ENCODE data around the gene PTPN7. TPM values are rescaled to one million over a fixed set of nuclear protein-coding genes. Genes with fewer than 3 reads are reported as not detected.
"Not testable (repeated sequence)": the region's sequence is repeated elsewhere in the genome, so short reads cannot be mapped to it uniquely, and the experiment has no call there.

Gene PTPN7
- total RNA-seq, 1 experiment from 2014 or later, result 0.33 TPM

DNA sequence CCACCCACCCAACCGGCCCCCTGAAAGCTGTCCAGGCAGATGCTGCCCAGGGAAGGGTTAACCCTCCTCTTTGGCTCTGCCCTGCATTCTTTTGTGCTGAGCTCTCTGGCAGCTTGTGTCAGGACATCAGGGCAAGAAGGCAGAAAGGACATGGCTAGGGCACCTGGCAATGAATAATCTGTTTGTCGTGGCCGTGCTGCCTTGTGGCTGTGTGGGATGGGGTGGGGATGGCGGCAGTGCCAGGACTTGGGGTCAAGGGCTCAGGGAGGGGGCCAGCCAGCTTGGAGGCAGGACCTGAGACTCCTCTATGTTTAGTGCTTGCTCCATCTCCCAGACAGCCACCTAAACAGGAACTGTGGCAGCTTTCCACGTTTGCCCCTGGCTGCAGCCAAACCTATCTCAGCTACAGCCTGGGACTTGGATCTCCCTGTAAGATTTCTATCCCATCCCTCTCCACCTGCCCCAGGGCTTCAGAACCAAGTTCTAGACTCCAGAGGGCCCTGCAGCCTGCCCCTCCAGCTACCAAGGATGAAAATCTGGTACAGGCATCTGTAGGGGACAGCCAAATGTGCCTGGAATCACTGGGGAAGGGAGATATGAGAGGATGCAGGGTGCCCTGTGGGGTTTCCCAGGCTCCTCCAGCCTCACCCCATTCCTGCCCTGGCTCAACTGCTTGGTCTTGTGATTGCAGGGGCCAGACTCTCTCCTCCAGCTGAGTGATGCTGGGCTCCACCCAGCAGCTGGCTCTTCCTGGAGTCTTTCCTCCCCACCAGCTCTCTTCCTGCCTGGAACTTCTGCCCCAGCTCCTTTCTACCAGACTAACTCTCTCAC lies 47.3 kb downstream of the PTPN7 start:
- Histone ChIP-seq H3K27me3 (ENCODE audit: control insufficient read depth, insufficient read depth, low read length) (no peaks in the 10 kb centered on the region), H3K4me3 (ENCODE audit: low read depth in 2 of 2, low read length in 2 of 2) (no peak overlapping the region), H3K9me3 (ENCODE audit: control insufficient read depth, insufficient read depth, low read depth, low read length) (no peaks in the 10 kb centered on the region), H3K27ac (ENCODE audit: low read length) (peak overlapping the region; percentile 69), H3K4me1 (ENCODE audit: control insufficient read depth, insufficient read depth, low read length) (peaks cover 41% of the 10 kb centered on the region), H3K36me3 (ENCODE audit: control insufficient read depth, insufficient read depth, low read length) (no peaks in the 10 kb centered on the region)
- CTCF ChIA-PET, result interaction anchor here (0.6 to 1.2 kb wide), 6 partner anchors 46 to 113 kb away, joined by 3 to 5 read pairs (median 4); no protein-coding TSS in a partner anchor
- in situ Hi-C loops (cut with HindIII; ENCODE audit: low pct_unique_long_range_greater_than_20kb, low sequenced_read_pairs), result no loop called here
- POLR2A ChIA-PET, result interaction anchor here (0.6 to 1.2 kb wide), 4 partner anchors 53 to 103 kb away, joined by 3 to 5 read pairs (median 4); partner anchors contain the start of gene ELF3
- TF ChIP-seq SIN3A (IDR thresholded peaks at IDR 0.05; ENCODE audit: borderline replicate concordance, insufficient read depth, low read depth, low read length), result no peak
- TF ChIP-seq TCF7L2 (IDR thresholded peaks at IDR 0.05; ENCODE audit: low read depth, low read length), result no peak
- ATAC-seq, result peak; percentile 62
- no peak for DNase-seq (ENCODE audit: low read depth, low spot score)
- intact Hi-C loops (cut with micrococcal nuclease; ENCODE audit: unreplicated experiment), result loop anchor here (10.0 kb wide), 1 partner anchor 238 kb away; no protein-coding TSS in a partner anchor
- BruUV-seq (replicated peaks), result no TSS peak

- BruUV-seq (replicated peaks); DNase-seq (ENCODE audit: low read depth, low spot score); in situ Hi-C loops (cut with HindIII; ENCODE audit: low pct_unique_long_range_greater_than_20kb, low sequenced_read_pairs); H3K4me3 ChIP-seq (ENCODE audit: low read depth in 2 of 2, low read length in 2 of 2); H3K36me3 ChIP-seq (ENCODE audit: control insufficient read depth, insufficient read depth, low read length); POLR2A ChIA-PET; ATAC-seq; H3K27me3 ChIP-seq (ENCODE audit: control insufficient read depth, insufficient read depth, low read length); H3K9me3 ChIP-seq (ENCODE audit: control insufficient read depth, insufficient read depth, low read depth, low read length): not testable (repeated sequence)
- peaks cover 56% of the 10 kb centered on the region for H3K4me1 ChIP-seq (ENCODE audit: control insufficient read depth, insufficient read depth, low read length)
- CTCF ChIA-PET, result interaction anchor here (0.7 kb wide), 1 partner anchor 98 kb away, joined by 3 read pairs; no protein-coding TSS in a partner anchor
- 0 out of 2 replicates have a peak overlapping the region, but pooled peaks have one; percentile 5 for H3K27ac ChIP-seq (ENCODE audit: low read length)
- intact Hi-C loops (cut with micrococcal nuclease; ENCODE audit: unreplicated experiment), result loop anchor here (10.0 kb wide), 1 partner anchor 237 kb away; no protein-coding TSS in a partner anchor
Observed at GRCh38 chr1:202111589-202111988, 48.8 kb downstream of the PTPN7 start.

DNA sequence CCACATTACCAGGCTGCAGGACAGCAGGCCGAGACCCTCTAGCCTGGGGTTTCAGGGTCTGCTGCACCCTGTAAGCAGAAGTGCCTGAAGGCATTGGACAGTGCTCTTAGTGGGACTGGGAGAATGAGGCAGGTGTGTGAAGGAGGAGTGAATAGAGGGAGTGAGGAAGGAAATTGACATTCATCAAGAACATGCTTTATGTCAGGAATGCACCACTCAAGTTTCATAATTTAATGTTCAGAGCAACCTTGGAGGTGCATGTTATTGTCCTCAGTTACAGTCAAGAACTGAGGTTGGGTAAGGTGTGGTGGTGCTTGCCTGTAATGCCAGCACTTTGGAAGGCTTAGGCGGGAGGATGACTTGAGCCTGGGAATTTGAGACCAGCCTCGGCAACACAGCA lies 49.4 kb downstream of the PTPN7 start:
- H3K36me3 ChIP-seq (ENCODE audit: control insufficient read depth, insufficient read depth, low read length), result no peaks in the 10 kb centered on the region
- in situ Hi-C loops (cut with HindIII; ENCODE audit: low pct_unique_long_range_greater_than_20kb, low sequenced_read_pairs), result no loop called here
- H3K27me3 ChIP-seq (ENCODE audit: control insufficient read depth, insufficient read depth, low read length), result no peaks in the 10 kb centered on the region
- TF ChIP-seq, protein P1, sequence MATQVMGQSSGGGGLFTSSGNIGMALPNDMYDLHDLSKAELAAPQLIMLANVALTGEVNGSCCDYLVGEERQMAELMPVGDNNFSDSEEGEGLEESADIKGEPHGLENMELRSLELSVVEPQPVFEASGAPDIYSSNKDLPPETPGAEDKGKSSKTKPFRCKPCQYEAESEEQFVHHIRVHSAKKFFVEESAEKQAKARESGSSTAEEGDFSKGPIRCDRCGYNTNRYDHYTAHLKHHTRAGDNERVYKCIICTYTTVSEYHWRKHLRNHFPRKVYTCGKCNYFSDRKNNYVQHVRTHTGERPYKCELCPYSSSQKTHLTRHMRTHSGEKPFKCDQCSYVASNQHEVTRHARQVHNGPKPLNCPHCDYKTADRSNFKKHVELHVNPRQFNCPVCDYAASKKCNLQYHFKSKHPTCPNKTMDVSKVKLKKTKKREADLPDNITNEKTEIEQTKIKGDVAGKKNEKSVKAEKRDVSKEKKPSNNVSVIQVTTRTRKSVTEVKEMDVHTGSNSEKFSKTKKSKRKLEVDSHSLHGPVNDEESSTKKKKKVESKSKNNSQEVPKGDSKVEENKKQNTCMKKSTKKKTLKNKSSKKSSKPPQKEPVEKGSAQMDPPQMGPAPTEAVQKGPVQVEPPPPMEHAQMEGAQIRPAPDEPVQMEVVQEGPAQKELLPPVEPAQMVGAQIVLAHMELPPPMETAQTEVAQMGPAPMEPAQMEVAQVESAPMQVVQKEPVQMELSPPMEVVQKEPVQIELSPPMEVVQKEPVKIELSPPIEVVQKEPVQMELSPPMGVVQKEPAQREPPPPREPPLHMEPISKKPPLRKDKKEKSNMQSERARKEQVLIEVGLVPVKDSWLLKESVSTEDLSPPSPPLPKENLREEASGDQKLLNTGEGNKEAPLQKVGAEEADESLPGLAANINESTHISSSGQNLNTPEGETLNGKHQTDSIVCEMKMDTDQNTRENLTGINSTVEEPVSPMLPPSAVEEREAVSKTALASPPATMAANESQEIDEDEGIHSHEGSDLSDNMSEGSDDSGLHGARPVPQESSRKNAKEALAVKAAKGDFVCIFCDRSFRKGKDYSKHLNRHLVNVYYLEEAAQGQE (IDR thresholded peaks at IDR 0.05; ENCODE audit: insufficient read depth in 1 of 2, low read depth in 2 of 2, low read length in 1 of 2), result no peak
- no peak for TF ChIP-seq SIN3A (IDR thresholded peaks at IDR 0.05; ENCODE audit: borderline replicate concordance, insufficient read depth, low read depth, low read length)
- no peak for TF ChIP-seq POLR2AphosphoS5 (IDR thresholded peaks at IDR 0.05; ENCODE audit: low read depth, low read length)
- no peak for TF ChIP-seq CTCF (IDR thresholded peaks at IDR 0.05)
- no peak for TF ChIP-seq TCF7L2 (IDR thresholded peaks at IDR 0.05; ENCODE audit: low read depth, low read length)
- DNase-seq (ENCODE audit: low read depth, low spot score), result no peak
- ATAC-seq, result no peak
- ChIA-PET POLR2A (no interaction called here), CTCF (interaction anchor here (0.7 kb wide), 1 partner anchor 97 kb away, joined by 3 read pairs; no protein-coding TSS in a partner anchor)
- intact Hi-C loops (cut with micrococcal nuclease; ENCODE audit: unreplicated experiment), result loop anchor here (10.0 kb wide), 1 partner anchor 236 kb away; no protein-coding TSS in a partner anchor
- H3K4me3 ChIP-seq (ENCODE audit: low read depth in 2 of 2, low read length in 2 of 2), result no peak overlapping the region
- H3K27ac ChIP-seq (ENCODE audit: low read length), result peak overlapping the region; percentile 5; the same call in 1 of the 2 replicates
- no TSS peak for BruUV-seq (replicated peaks)
- peaks cover 62% of the 10 kb centered on the region for H3K4me1 ChIP-seq (ENCODE audit: control insufficient read depth, insufficient read depth, low read length)
- H3K9me3 ChIP-seq (ENCODE audit: control insufficient read depth, insufficient read depth, low read depth, low read length), result no peaks in the 10 kb centered on the region

All from Panc1 (cell line).